K562 (cell line): Measurements from ENCODE around the gene EMC10. TPM values are rescaled to one million over a fixed set of nuclear protein-coding genes. Genes with fewer than 3 reads are reported as not detected.
A peak's percentile ranks its signal among the peaks of the same experiment; 100 is the strongest.

Experiments used
- ATAC-seq: fragments of 200-7000 bp; cut with Tn5 transposase; 3 replicates; pipeline ENCODE4 v1.9.1; 2020; ENCODE audit warnings: moderate library complexity
- BruUV-seq: library from RNA; stranded (reverse); fragments of 400-500 nt; replicated peaks from 2 replicates; lab custom pipeline; 2021; lab: Mats Ljungman, UMichigan
- CTCF ChIA-PET: fragments of 300-600 bp; formaldehyde crosslinking; extraction: SDS; loops from one replicate; lab custom pipeline; 2021; ENCODE audit warnings: low intra/inter-chr PET ratio; lab: Yijun Ruan, JAX
- POLR2A ChIA-PET: fragments of 300-600, 350-650 bp; sonication (Branson Sonifier 250); formaldehyde crosslinking; extraction: SDS; loops from one replicate; lab custom pipeline; 2021; ENCODE audit warnings: antibody characterized with exemption, inconsistent platforms; lab: Yijun Ruan, JAX
- DNase-seq, 4 experiments: peaks; one replicate each; pipeline versions ENCODE4 v3.0.0 to v3.0.0-alpha.2; 2011 to 2018; ENCODE audit warnings: low spot score in 3 of 4, mixed read lengths in 3 of 4; ENCODE audit errors: extremely low read depth in 1 of 4
- FAIRE-seq: peaks from 2 replicates; lab custom pipeline; 2011; peaks lifted over from hg19 to GRCh38; lab: Jason Lieb, UNC
- H2AFZ ChIP-seq: 2 replicates; pipeline ENCODE4 v1.6.0; 2011; ENCODE audit warnings: low read depth, low read length, control low read depth, inconsistent platforms
- H3K27ac ChIP-seq: fragments of 200-600 bp; 3 replicates; pipeline ENCODE4 v1.8.0; 2011; ENCODE audit warnings: low read depth, mild to moderate bottlenecking, control low read depth, inconsistent platforms, low read length, moderate library complexity, mixed read lengths; ENCODE audit errors: extremely low read depth
- H3K27me3 ChIP-seq, 2 experiments: fragments of 300-600 bp in 1 of 2; 2 replicates in 1 of 2; 3 replicates in 1 of 2; pipeline versions ENCODE4 v1.6.0 to v1.8.0; 2011; ENCODE audit warnings: inconsistent platforms in 2 of 2, low read length in 2 of 2, mild to moderate bottlenecking in 1 of 2, mixed read lengths in 1 of 2, moderate library complexity in 1 of 2; ENCODE audit not compliant: control insufficient read depth in 2 of 2, insufficient read depth in 2 of 2
- H3K36me3 ChIP-seq: fragments of 300-600 bp; 3 replicates; pipeline ENCODE4 v1.8.0; 2011; ENCODE audit warnings: mild to moderate bottlenecking, low read length, inconsistent platforms; ENCODE audit not compliant: control insufficient read depth, insufficient read depth
- H3K4me1 ChIP-seq, 2 experiments: fragments of 200-600 bp in 1 of 2; replicated peaks in 1 of 2; 2 replicates in 1 of 2; 3 replicates in 1 of 2; pipeline versions ENCODE4 v1.5.1 to v1.8.0; 2011; ENCODE audit warnings: inconsistent platforms in 2 of 2, low read length in 2 of 2, mild to moderate bottlenecking in 1 of 2, mixed read lengths in 1 of 2, moderate library complexity in 1 of 2; ENCODE audit not compliant: control insufficient read depth in 2 of 2, insufficient read depth in 2 of 2
- H3K4me2 ChIP-seq: 2 replicates; pipeline ENCODE4 v1.6.1; 2011; ENCODE audit warnings: low read length, control low read depth, inconsistent platforms, mixed read lengths; ENCODE audit not compliant: insufficient read depth
- H3K4me3 ChIP-seq: fragments of 200-600 bp; sonication (generic), shearing (Covaris generic); 2 replicates; pipeline ENCODE4 v1.5.1; 2016; ENCODE audit warnings: control low read depth, inconsistent platforms
- H3K79me2 ChIP-seq: fragments of 200-600 bp; 3 replicates; pipeline ENCODE4 v1.8.0; 2011; ENCODE audit warnings: low read length, inconsistent platforms; ENCODE audit not compliant: control insufficient read depth, insufficient read depth
- H3K9ac ChIP-seq, 2 experiments: 2 replicates each; pipeline versions ENCODE4 v1.6.0 to v1.6.1; 2011; ENCODE audit warnings: low read depth in 2 of 2, low read length in 2 of 2, control low read depth in 1 of 2, inconsistent platforms in 1 of 2, mild to moderate bottlenecking in 1 of 2, mixed read lengths in 1 of 2; ENCODE audit not compliant: insufficient read depth in 1 of 2
- H3K9me1 ChIP-seq: one replicate; pipeline ENCODE4 v1.6.0; 2011; ENCODE audit warnings: inconsistent platforms, mild to moderate bottlenecking, low read length, moderate library complexity; ENCODE audit not compliant: control insufficient read depth, insufficient read depth
- H3K9me3 ChIP-seq: replicated peaks from 2 replicates; pipeline ENCODE4 v1.5.1; 2011; ENCODE audit warnings: low read depth, low read length, inconsistent platforms; ENCODE audit not compliant: control insufficient read depth, insufficient read depth
- H4K20me1 ChIP-seq: replicated peaks from 2 replicates; pipeline ENCODE4 v1.6.1; 2011; ENCODE audit warnings: low read length, inconsistent platforms, mixed read lengths; ENCODE audit not compliant: control insufficient read depth, insufficient read depth
- CBX3 ChIP-seq, 2 experiments: IDR thresholded peaks; 1 replicate in 1 of 2; 2 replicates in 1 of 2; pipeline ENCODE4 v1.6.1; 2012; ENCODE audit warnings: inconsistent platforms in 2 of 2, low read length in 2 of 2, borderline replicate concordance in 1 of 2, control low read depth in 1 of 2
- MED1 ChIP-seq: sonication (generic); formaldehyde crosslinking; IDR thresholded peaks from 2 replicates; pipeline ENCODE4 v1.8.1; 2023; ENCODE audit warnings: missing genetic modification reagents, borderline replicate concordance
- RBM25 ChIP-seq: fragments of 200-400 bp; formaldehyde crosslinking; IDR thresholded peaks from 2 replicates; pipeline ENCODE4 v1.6.1; 2018; ENCODE audit warnings: low read length, low read depth, moderate library complexity; ENCODE audit not compliant: severe bottlenecking
- SOX6 ChIP-seq: fragments of 450-650 bp; IDR thresholded peaks from 2 replicates; pipeline ENCODE4 v1.6.1; 2014; ENCODE audit warnings: mild to moderate bottlenecking
- ZNF354B ChIP-seq: fragments of 250-450 bp; sonication (Bioruptor Pico); IDR thresholded peaks from 2 replicates; pipeline ENCODE4 v1.4.0; 2020
- ZNF507 ChIP-seq: conservative IDR thresholded peaks from 2 replicates; pipeline ENCODE4 v1.6.1; 2017; ENCODE audit warnings: missing genetic modification characterization, missing compliant biosample characterization
- whole genome bisulfite sequencing: fragments of 100-300 bp; shearing (Covaris generic); methylation state at CpG from one replicate; pipeline ENCODE4 v1.1.6; 2016; ENCODE audit warnings: low coverage, mixed read lengths; ENCODE audit not compliant: insufficient coverage; ENCODE audit errors: missing lambda C conversion rate; 5-methylcytosine and 5-hydroxymethylcytosine counted together
- in situ Hi-C: fragments of 300-500 bp; cut with MboI; formaldehyde crosslinking; loops from 4 replicates; pipeline ENCODE4 v1.15.0; 2018; ENCODE audit warnings: inconsistent platforms, mixed read lengths
- intact Hi-C: fragments of 100-400 bp; cut with micrococcal nuclease; formaldehyde crosslinking; loops from 2 replicates; pipeline ENCODE4 v1.14.2; 2022
- polyA plus RNA-seq, 8 experiments: library from polyadenylated mRNA; depleted of rRNA in 4 of 8; stranded (reverse) in 5 of 8; unstranded in 3 of 8; fragments of >200 nt; fragmentation: Nextera tagmentation in 2 of 8; fragmentation: Illumina TruSeq in 1 of 8; extraction: Ambion mirVana in 2 of 8; extraction: Trizol in 1 of 8; gene quantifications; 2 replicates each; pipeline versions ENCODE4 v1.2.1 to v1.2.3, GENCODE V29; 2011 to 2014; ENCODE audit warnings: inconsistent platforms in 1 of 8, missing spikeins in 1 of 8
- total RNA-seq, 7 experiments: library from RNA; depleted of rRNA in 6 of 7; stranded (reverse); fragments of >200 nt in 6 of 7; fragmentation: Illumina TruSeq in 2 of 7; extraction: Trizol in 2 of 7; gene quantifications; 2 replicates each; pipeline versions ENCODE4 v1.2.1 to v1.2.3, GENCODE V29; 2011 to 2021; ENCODE audit warnings: low replicate concordance in 1 of 7
- TF ChIP-seq, protein P1 (sequence below): sonication (generic); formaldehyde crosslinking; IDR thresholded peaks from 2 replicates; pipeline ENCODE4 v1.8.1; 2023; ENCODE audit warnings: mild to moderate bottlenecking, missing genetic modification reagents

Gene EMC10
- total and polyA plus RNA-seq, 9 of the 15 experiments (the other 6 are each of a cell fraction or from before 2014, with no cell fraction given) = 1.4 to 46.0 (median 13.1) TPM

DNA sequence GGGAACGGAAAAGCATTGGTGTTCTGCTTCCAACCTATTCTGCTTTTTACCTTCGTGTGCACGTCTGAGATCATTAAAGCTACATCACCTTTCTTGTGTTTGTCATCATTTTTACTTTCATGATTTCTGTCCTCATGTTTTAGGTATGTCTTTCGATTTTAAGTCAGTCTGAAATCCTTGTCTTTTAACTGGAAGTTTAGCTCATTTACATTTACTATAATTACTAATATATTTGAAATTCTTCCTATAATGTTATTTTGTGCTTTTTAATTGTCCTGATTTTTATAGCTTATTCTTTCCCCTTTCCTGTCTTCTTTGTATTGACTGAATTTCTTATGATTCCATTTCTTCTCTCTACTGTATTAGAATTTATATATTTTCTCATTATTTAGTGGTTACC is 56.6 kb downstream of the EMC10 start:
- DNase-seq (no peak), ATAC-seq (no peak), FAIRE-seq (no peak)
- CTCF ChIA-PET = interaction anchor here (0.7 kb wide), 1 partner anchor 323 kb away, joined by 4 read pairs; no protein-coding TSS in a partner anchor
- in situ Hi-C loops (loop anchor here (5.0 to 10.0 kb wide), 2 partner anchors 249 to 382 kb away; partner anchors contain the start of gene KLK4), intact Hi-C loops (loop anchor here (10.0 kb wide), 1 partner anchor 172 kb away; no protein-coding TSS in a partner anchor)
- H2AFZ ChIP-seq = no peak overlapping the region
- BruUV-seq = no TSS peak
- H3K4me1 ChIP-seq = peaks cover 0 to 13% of the 10 kb centered on the region in 2 experiments; a peak in 2 of 5 replicates
- 5% methylated on average over 4 of the region's 4 CpGs for WGBS
- peak; percentile 57 for TF ChIP-seq RBM25
- TF ChIP-seq MED1 (CRISPR knock-in tag) = no peak
- TF ChIP-seq SOX6 = no peak
- TF ChIP-seq ZNF507 (tag) = peak; percentile 100
- peak; percentile 93 for TF ChIP-seq ZNF354B (CRISPR knock-in tag)
- TF ChIP-seq CBX3 (IDR thresholded peaks at IDR 0.05; ENCODE audit: borderline replicate concordance in 1 of 2, low read length in 2 of 2) = 0 out of 3 replicates have a peak, but pooled peaks of 1 of the 2 experiments have one; percentile 38
- TF ChIP-seq, protein P1, sequence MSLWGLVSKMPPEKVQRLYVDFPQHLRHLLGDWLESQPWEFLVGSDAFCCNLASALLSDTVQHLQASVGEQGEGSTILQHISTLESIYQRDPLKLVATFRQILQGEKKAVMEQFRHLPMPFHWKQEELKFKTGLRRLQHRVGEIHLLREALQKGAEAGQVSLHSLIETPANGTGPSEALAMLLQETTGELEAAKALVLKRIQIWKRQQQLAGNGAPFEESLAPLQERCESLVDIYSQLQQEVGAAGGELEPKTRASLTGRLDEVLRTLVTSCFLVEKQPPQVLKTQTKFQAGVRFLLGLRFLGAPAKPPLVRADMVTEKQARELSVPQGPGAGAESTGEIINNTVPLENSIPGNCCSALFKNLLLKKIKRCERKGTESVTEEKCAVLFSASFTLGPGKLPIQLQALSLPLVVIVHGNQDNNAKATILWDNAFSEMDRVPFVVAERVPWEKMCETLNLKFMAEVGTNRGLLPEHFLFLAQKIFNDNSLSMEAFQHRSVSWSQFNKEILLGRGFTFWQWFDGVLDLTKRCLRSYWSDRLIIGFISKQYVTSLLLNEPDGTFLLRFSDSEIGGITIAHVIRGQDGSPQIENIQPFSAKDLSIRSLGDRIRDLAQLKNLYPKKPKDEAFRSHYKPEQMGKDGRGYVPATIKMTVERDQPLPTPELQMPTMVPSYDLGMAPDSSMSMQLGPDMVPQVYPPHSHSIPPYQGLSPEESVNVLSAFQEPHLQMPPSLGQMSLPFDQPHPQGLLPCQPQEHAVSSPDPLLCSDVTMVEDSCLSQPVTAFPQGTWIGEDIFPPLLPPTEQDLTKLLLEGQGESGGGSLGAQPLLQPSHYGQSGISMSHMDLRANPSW = no peak
- H4K20me1 ChIP-seq = peaks cover 2% of the 10 kb centered on the region; the same call in 1 of the 2 replicates
- no peak overlapping the region for H3K9ac ChIP-seq
- peaks cover 3 to 22% of the 10 kb centered on the region in 2 experiments; a peak in 3 of 5 replicates for H3K27me3 ChIP-seq
- H3K27ac ChIP-seq = no peak overlapping the region
- peaks cover 3% of the 10 kb centered on the region for H3K9me1 ChIP-seq
- H3K79me2 ChIP-seq = no peaks in the 10 kb centered on the region
- H3K36me3 ChIP-seq = no peaks in the 10 kb centered on the region
- POLR2A ChIA-PET = no interaction called here
- peaks cover 3% of the 10 kb centered on the region for H3K9me3 ChIP-seq
- H3K4me3 ChIP-seq = no peak overlapping the region
- no peak overlapping the region for H3K4me2 ChIP-seq
